Posterior vena cava (tissue), 2 donors: ENCODE measurements around the gene NHLRC2. TPM values are rescaled to one million over a fixed set of nuclear protein-coding genes. Genes with fewer than 3 reads are reported as not detected.

Source experiments
- DNase-seq: peaks from one replicate; pipeline ENCODE4 v3.0.0-alpha.2; 2020; ENCODE audit warnings: low spot score
- intact Hi-C, 2 donors: fragments of 100-400 bp; cut with DNase I; formaldehyde crosslinking; loops; one replicate each; pipeline versions ENCODE4 v1.14.1 to v1.14.2; 2022 to 2023
- total RNA-seq, 2 donors: library from RNA; stranded (reverse); fragmentation: NEBNext Ultra II Directional; extraction: Animal tissue kit (Norgen Biotek cat#: 25700); gene quantifications; one replicate each; pipeline ENCODE4 v1.2.1, GENCODE V29; 2021
- donor health status: DM: yes; HTN: yes; CAD: no.
- donor health status: DM: yes; HTN: yes; CAD: no.

NHLRC2 gene
- total RNA-seq, 2 donors from 2014 or later = 30.9 to 37.5 TPM

DNA sequence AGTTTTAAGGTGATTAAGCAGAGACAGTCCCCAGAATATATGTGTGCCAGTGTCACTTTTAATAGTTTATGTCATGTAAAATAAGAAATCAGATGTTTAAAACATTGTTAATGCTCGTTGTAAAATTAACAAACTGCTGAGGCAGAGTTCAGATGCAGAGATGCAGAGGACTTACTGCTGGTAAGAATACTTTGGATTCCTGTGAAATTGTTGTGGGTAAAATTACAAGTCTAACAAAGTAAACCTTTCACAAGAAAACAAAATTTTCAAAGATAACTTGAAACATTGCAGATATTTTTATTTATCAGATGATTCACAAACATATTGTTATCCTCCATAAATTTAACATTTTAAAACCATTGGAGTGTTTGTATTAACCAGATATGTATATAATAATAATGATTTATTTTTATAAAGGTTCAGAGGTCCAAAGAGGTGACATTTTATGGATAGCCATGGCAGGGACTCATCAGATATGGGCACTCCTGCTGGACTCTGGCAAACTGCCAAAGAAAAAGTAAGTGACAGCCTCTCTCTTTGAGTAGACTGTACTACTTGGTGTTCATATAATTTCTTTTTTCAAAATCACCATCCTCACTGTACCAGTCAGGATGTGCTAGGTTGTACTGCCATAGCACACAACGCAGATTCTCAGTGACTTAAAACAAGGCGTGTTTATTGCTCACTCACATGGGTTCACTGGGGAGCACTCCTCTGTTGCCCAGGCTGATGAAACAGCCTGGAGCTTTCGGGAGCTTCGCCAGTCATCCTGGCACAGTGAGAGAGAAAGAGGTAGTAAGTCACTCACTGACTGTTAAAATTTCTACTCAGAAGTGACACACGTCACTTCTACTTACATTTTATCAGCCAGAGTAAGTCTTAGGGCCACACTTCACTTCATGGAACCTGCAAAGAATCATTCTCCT lies 43.5 kb downstream of the NHLRC2 start:
- intact Hi-C loops = no loop called here
- no peak for DNase-seq

- intact Hi-C loops = no loop called here
- DNase-seq = no peak
Measured at GRCh38 chr10:113899952-113900598, 45.6 kb downstream of the NHLRC2 start.

DNA sequence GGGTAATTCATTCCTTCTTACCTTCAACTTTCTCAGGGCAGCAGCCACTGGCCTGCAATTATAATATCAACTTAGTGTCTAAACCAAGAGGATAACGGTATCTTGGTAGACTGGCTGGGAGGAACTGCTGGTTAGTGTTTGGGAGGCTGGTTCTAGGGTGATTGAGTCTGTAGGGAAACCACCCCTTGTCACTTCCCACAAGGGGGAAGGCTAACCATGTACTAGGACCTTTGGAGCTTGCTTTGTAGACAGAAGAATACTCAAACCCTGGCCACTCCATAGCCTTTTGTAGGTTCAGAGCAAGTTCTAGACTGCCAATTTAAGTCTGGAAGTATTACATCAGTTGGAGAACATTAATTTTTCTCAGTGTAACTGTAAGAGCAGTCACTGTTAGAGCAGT lies 51.3 kb downstream of the NHLRC2 start:
- DNase-seq = no peak
- intact Hi-C loops = no loop called here

GRCh38 chr10:113907166-113907565 lies 52.7 kb downstream of the NHLRC2 start:
- intact Hi-C loops = no loop called here
- no peak for DNase-seq

DNA sequence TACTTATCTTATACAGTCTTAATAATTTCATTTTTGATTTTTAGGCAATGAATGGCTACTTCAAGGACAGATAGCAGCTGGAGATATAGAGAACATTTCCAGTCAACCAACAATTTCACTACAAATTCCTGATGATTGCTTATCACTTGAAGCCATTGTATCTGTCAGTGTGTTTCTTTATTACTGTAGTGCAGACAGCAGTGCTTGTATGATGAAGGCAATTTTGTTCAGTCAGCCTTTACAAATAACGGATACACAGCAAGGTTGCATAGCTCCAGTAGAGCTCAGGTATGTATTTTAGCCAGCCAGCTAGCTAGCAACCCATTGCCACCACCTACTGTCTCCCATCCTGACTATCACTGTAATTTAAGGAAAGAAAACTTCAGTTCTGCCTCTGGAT lies 53.8 kb downstream of the NHLRC2 start:
- intact Hi-C loops = no loop called here
- DNase-seq = no peak

GRCh38 chr10:113911113-113911512 lies 56.7 kb downstream of the NHLRC2 start:
- DNase-seq = no peak
- intact Hi-C loops = no loop called here

GRCh38 chr10:113911839-113912238 lies 57.4 kb downstream of the NHLRC2 start:
- intact Hi-C loops = no loop called here
- DNase-seq = no peak

DNA sequence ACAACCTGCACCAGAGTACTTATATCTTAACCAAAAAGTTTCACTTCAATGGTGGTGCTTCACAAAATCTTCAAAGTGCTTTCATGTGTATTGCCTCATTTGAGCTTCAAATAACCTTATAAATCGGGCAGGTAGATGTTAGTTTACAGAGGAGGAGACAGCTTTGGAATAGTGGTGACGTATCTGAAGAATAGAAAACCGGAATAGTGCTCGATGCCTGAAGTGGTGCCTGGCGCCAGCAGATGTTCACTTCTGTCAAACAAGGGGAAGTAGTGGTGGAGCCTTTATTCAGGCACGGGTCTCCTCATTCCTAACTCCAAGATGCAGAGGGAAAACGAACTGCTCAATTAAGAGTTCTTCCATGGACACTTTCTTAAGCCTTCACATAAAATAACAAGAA lies 58.1 kb downstream of the NHLRC2 start:
- no peak for DNase-seq
- intact Hi-C loops = no loop called here

GRCh38 chr10:113914956-113915355 lies 60.5 kb downstream of the NHLRC2 start:
- intact Hi-C loops = no loop called here

DNA sequence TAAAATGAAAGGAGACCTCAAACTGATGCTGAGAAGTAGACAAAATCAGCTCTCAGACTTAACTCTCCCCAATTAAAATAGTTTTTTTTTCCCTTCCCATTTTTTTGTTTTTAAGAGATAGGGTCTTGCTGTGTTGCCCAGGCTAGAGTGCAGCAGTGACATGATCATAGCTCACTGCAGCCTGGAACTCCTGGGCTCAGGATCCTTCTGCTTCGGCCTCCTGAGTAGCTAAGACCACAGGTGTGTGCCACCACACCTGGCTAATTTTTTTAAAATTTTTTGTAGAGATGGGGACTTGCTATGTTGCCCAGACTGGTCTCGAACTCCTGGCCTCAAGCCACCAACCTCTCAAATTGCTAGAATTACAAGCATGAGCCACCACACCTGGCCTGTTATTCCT lies 61.1 kb downstream of the NHLRC2 start:
- DNase-seq = no peak
- intact Hi-C loops = no loop called here

More at GRCh38 chr10:113914956-113915355, 60.5 kb downstream of the NHLRC2 start:
- no peak for DNase-seq

DNA sequence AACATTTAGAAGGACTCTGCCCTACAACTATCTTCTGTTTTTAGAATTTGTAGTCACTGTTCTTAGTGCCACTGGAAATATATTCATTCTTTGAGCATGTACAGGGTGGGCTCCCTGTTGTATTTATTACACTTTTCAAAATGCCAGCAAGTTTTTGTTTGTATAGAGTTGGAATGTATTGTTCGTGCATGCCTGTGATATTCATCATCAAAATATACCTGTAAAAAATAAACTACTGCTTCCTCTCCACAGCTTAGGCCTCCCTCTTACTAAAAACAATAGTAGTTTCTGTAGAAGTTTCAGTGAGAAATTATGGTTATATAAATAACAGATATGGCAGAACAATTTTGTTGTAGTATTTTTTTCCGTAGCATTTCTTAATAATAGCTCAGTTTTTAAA lies 61.6 kb downstream of the NHLRC2 start:
- DNase-seq = no peak
- intact Hi-C loops = no loop called here

DNA sequence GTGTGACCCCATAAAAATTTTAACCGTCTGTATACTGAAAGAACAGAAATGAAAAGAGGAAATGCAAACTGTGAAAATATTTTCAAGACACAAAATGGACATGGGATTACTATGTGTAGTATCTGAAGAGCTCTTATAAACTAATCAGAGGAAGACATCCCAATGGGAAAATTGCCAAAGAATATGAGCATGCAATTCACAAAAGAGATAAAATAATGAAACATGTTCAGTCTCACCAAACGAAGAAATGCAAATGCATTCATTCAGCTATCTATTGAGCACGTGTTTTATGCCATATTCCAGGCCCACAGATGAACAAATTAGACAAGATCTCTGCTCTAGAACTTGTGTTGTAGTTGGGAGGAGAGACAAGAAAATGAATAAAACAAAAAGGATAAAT lies 63.2 kb downstream of the NHLRC2 start:
- DNase-seq = no peak
- intact Hi-C loops = no loop called here

- intact Hi-C loops = no loop called here
Measured at GRCh38 chr10:113920114-113920513, 65.7 kb downstream of the NHLRC2 start.

DNA sequence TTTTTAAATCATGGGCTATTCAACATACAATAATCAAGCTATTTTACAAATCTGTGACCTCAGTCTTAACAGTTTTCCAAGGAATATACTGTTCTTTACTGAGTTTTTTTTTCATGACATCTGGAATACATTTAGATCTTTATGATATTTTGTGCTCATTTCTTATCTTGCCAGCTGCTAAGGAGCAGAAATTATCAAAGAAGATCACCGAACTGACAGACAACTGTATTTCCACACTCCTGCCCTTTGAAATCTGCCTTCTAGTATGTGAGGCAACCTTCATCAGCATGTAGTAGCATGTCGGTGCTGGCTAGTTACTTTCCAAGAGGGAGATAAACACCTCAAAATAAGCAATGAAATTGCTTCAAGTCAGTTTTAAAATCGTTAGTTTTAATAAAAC lies 66.4 kb downstream of the NHLRC2 start:
- no peak for DNase-seq

More at GRCh38 chr10:113920114-113920513, 65.7 kb downstream of the NHLRC2 start:
- no peak for DNase-seq

DNA sequence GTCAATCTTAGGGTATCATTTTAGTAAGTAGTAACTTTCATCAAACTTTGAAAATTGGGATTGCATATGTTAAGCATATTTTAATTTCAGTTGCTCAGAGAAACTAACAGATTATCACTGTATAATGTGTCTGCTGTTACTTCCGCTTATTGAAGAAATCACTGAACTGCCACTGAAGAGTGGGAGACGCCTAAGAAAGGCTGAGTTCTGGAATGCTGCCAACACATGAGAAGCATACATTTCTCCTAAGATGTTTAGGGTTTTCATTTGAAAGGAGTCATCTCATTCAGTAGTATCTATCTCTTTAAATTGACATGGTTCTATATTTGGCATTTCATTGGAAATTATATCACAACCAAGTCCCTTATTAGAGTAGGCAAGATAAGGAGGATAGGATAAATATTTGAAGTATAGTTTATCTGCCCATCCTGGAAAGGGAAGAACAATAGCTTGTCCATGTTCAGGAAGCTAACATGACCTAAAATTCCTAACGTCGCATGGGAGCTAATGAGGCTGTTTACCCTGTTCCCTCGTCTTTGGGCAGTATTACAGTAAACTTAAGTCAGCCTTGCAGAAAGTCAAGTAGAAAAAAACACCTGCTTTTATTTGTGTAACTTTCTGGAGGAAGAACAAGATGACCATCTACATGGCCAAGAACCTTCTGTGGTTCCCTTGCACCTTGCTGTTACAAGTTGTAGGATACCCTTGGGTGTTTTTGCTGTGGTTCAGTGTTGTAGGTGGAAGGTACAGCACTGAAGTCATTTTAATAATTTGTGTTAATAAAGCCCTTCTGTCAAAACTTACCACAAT lies 67.3 kb downstream of the NHLRC2 start:
- DNase-seq = no peak
- intact Hi-C loops = no loop called here

More for the DNA sequence above, 66.4 kb downstream of the NHLRC2 start:
- intact Hi-C loops = no loop called here

DNA sequence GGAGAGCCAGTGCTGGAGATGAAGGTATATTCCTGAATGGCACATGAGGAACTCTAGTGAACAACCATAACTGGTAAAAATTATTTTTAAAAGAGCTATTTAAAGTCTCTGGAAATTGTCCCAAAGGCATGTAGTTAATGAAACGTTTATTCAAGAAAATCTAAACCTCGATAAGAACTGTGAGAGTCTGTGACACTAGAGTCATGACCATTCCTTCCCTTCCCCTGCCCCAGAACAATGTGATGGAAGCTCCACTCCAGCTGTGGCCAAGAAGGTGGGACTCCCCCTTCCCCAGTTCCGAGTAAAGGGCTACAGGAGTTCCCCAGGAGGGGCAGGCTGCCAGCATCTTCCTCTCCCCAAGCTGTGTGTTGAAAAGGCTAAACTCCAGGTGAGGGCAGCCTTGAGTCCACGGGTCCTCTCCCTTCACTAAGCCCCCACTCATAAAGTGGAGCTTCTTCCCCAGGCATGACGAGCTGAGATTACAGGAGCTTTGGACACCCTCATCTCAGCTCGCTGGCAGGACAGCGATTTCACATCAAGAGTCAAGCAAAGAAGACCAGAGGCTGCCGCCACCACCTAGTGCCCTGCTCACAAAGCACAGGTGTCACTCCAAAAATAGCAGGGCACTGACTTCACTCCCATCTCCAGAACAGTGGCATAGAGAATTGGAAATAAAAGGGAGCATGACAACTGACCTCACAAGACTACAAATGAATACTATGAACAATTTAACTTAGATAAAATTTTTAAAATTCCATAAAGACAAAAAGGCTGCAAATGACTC lies 68.5 kb downstream of the NHLRC2 start:
- intact Hi-C loops = no loop called here
- DNase-seq = no peak

DNA sequence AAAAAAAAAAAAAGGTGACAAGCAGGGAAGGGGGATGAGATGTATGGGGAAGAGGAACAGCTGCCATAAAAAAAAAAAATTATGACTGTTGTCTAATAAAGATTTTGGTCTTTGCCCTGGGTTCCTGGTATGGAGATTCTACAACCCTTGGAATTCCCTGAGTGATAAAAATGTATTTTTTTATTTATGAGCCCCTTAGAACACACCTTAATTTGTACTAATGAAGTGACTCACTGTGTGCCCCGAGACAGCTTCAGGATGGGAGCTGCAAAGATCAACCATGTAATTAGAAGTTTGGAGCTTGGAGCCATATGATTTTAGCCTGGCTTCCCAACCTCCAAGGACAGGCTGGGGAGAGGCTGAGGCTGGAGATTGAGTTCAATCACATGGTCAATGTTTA lies 69.7 kb downstream of the NHLRC2 start:
- DNase-seq = no peak
- intact Hi-C loops = no loop called here

GRCh38 chr10:113924664-113925063 lies 70.2 kb downstream of the NHLRC2 start:
- intact Hi-C loops = no loop called here
- DNase-seq = no peak

- DNase-seq = no peak
- intact Hi-C loops = no loop called here
Measured at GRCh38 chr10:113927440-113927839, 73.0 kb downstream of the NHLRC2 start.
